ENCODE measurements around the gene RUNX3.

RUNX3 gene

GRCh38 chr1:24888061-24888970 is 41.8 kb downstream of the RUNX3 start (continued):
- TF ChIP-seq TSHZ1 (tag by site-specific recombination; IDR thresholded peaks at IDR 0.05; ENCODE audit: borderline replicate concordance): no peak
- TF ChIP-seq ZNF169 (tag by site-specific recombination; IDR thresholded peaks at IDR 0.05): no peak
- no peak for TF ChIP-seq ZNF585B (tag by site-specific recombination; IDR thresholded peaks at IDR 0.05)
- no peak for TF ChIP-seq ZNF624 (tag by site-specific recombination; IDR thresholded peaks at IDR 0.05)
- no peak for TF ChIP-seq ZNF600 (tag by site-specific recombination; IDR thresholded peaks at IDR 0.05)
- no peak for TF ChIP-seq ZEB2 (tag by site-specific recombination; IDR thresholded peaks at IDR 0.05)
- no peak for TF ChIP-seq SCRT2 (tag by site-specific recombination; IDR thresholded peaks at IDR 0.05)
- TF ChIP-seq ZNF521 (tag by site-specific recombination; IDR thresholded peaks at IDR 0.05): no peak
- no peak for TF ChIP-seq HIC1 (tag by site-specific recombination; IDR thresholded peaks at IDR 0.05)
- TF ChIP-seq ELK4 (IDR thresholded peaks at IDR 0.05; ENCODE audit: borderline replicate concordance, low read depth, low read length): no peak
- no peak for TF ChIP-seq CTCF (tag by site-specific recombination; IDR thresholded peaks at IDR 0.05)
- no peak for TF ChIP-seq ZNF112 (tag by site-specific recombination; IDR thresholded peaks at IDR 0.05)
- peak; percentile 30; the same call in 1 of the 2 replicates for TF ChIP-seq ZNF140 (tag by site-specific recombination; IDR thresholded peaks at IDR 0.05)
- TF ChIP-seq ZNF623 (tag by site-specific recombination; IDR thresholded peaks at IDR 0.05): peak; percentile 45; the same call in 1 of the 2 replicates
- TF ChIP-seq PATZ1 (tag by site-specific recombination; IDR thresholded peaks at IDR 0.05): no peak
- no peak for TF ChIP-seq BCL6B (tag by site-specific recombination; IDR thresholded peaks at IDR 0.05)
- no peak for TF ChIP-seq ZBTB48 (tag by site-specific recombination; IDR thresholded peaks at IDR 0.05)
- TF ChIP-seq ZNF654 (tag by site-specific recombination; IDR thresholded peaks at IDR 0.05; ENCODE audit: low read depth): peak; percentile 14; the same call in 1 of the 2 replicates
- TF ChIP-seq ZNF561 (tag by site-specific recombination; IDR thresholded peaks at IDR 0.05; ENCODE audit: borderline replicate concordance): no peak
- TF ChIP-seq IKZF3 (tag by site-specific recombination; IDR thresholded peaks at IDR 0.05): no peak

Measured in HEK293 (cell line).